ENCODE measurements around the gene AGTR1.

The AGTR1 gene

GRCh38 chr3:148680289-148680688 lies 17.4 kb upstream of the AGTR1 start:
- DNase-seq (ENCODE audit: low read depth), result no peak
- H3K4me3 ChIP-seq (ENCODE audit: low read depth, low read length), result no peak overlapping the region
- no peak for TF ChIP-seq CTCF (conservative IDR thresholded peaks at IDR 0.05; ENCODE audit: low read depth, low read length)

GRCh38 chr3:148681080-148681479 lies 16.6 kb upstream of the AGTR1 start:
- DNase-seq (ENCODE audit: low read depth), result peak; percentile 12
- no peak overlapping the region for H3K4me3 ChIP-seq (ENCODE audit: low read depth, low read length)
- no peak for TF ChIP-seq CTCF (conservative IDR thresholded peaks at IDR 0.05; ENCODE audit: low read depth, low read length)

- no peak for TF ChIP-seq CTCF (conservative IDR thresholded peaks at IDR 0.05; ENCODE audit: low read depth, low read length)
- no peak overlapping the region for H3K4me3 ChIP-seq (ENCODE audit: low read depth, low read length)
- DNase-seq (ENCODE audit: low read depth), result no peak
These were observed 14.7 kb upstream of the AGTR1 start for GRCh38 chr3:148682997-148683396.

- no peak for DNase-seq (ENCODE audit: low read depth)
- no peak overlapping the region for H3K4me3 ChIP-seq (ENCODE audit: low read depth, low read length)
- no peak for TF ChIP-seq CTCF (conservative IDR thresholded peaks at IDR 0.05; ENCODE audit: low read depth, low read length)
These were observed 3.6 kb upstream of the AGTR1 start for GRCh38 chr3:148694116-148694515.

GRCh38 chr3:148698190-148698810 lies 597 bp downstream of the AGTR1 start:
- peak overlapping the region; percentile 76 for H3K4me3 ChIP-seq (ENCODE audit: low read depth, low read length)
- no peak for TF ChIP-seq CTCF (conservative IDR thresholded peaks at IDR 0.05; ENCODE audit: low read depth, low read length)
- DNase-seq (ENCODE audit: low read depth), result peak; percentile 12

GRCh38 chr3:148705314-148705713 lies 7.6 kb downstream of the AGTR1 start:
- DNase-seq (ENCODE audit: low read depth), result no peak
- TF ChIP-seq CTCF (conservative IDR thresholded peaks at IDR 0.05; ENCODE audit: low read depth, low read length), result no peak
- no peak overlapping the region for H3K4me3 ChIP-seq (ENCODE audit: low read depth, low read length)

GRCh38 chr3:148707601-148708380 lies 10.1 kb downstream of the AGTR1 start:
- peak; percentile 9 for DNase-seq (ENCODE audit: low read depth)
- no peak overlapping the region for H3K4me3 ChIP-seq (ENCODE audit: low read depth, low read length)
- TF ChIP-seq CTCF (conservative IDR thresholded peaks at IDR 0.05; ENCODE audit: low read depth, low read length), result no peak

All from choroid plexus epithelial cell (primary cell).